Astrocyte (in vitro differentiated cells and primary cell): ENCODE measurements around the gene FAM120B.

ENCODE experiments used
- CTCF ChIP-seq: IDR thresholded peaks from 2 replicates; pipeline ENCODE4 v1.5.1; 2011; ENCODE audit warnings: low read depth, mild to moderate bottlenecking, inconsistent platforms, low read length, moderate library complexity; ENCODE audit not compliant: insufficient read depth
- EZH2 ChIP-seq: IDR thresholded peaks from 2 replicates; pipeline ENCODE4 v1.6.1; 2012; ENCODE audit warnings: mild to moderate bottlenecking, low read length, inconsistent platforms; ENCODE audit not compliant: insufficient read depth

- TF ChIP-seq CTCF (no peak), EZH2 (no peak)
These were observed 25.9 kb upstream of the FAM120B start for GRCh38 chr6:170280689-170281045.
